Activated CD4-positive, alpha-beta T cell treated with anti-CD3 and anti-CD28 coated beads, Interleukin-2, amount 50 U/mL, for 48 hours (primary cell): ENCODE data around the gene ESRRB.

Source experiments
- DNase-seq, 2 experiments: peaks; one replicate each; pipeline ENCODE4 v3.0.0-alpha.2; 2020

The ESRRB gene

DNA sequence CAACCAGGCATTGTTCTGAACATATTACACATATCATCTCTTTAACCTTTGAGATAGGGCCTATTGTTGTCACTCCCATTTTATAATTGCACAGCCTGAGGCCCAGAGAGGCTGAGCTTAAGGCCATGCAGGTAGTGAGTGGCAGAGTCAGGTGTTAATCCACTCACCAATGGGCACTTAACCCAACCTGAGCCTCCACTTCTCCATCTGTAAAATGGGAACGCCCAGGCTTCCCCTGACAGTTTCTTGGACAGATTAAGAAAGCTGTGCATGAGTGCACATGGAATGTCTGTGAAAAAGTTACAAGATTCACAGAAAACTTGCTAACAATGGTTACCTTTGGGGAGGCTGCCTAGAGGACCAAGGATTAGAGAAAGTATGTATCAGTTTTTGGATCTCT is 32.9 kb downstream of the ESRRB start:
- DNase-seq, result no peak

- DNase-seq, result no peak
Observed at GRCh38 chr14:76412501-76412900, 36.6 kb downstream of the ESRRB start.

GRCh38 chr14:76413106-76413961 is 37.4 kb downstream of the ESRRB start:
- DNase-seq, result no peak

- DNase-seq, result no peak
Observed at GRCh38 chr14:76413962-76414600, 38.1 kb downstream of the ESRRB start.

GRCh38 chr14:76419399-76419798 is 43.5 kb downstream of the ESRRB start:
- DNase-seq, result no peak

GRCh38 chr14:76420827-76421226 is 44.9 kb downstream of the ESRRB start:
- no peak for DNase-seq

DNA sequence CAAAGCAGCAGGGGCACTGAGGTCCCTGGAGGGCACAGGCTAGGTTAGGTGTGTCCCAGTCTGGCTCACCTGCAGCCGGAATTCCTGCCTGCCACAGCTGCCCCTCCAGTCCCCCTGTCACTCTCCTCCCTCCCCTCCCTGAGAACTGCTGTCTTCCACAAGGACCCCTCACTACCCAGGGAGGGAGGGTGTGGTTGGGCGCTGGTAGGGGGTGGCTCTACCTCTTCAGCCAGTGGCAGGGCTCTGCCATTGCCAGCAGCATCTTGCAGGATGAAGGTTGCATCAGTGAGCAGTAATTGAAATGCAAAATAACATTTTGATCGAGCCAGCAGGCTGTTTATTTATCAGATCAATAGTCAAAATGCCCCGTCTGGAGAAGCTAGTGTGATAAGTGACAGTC is 45.7 kb downstream of the ESRRB start:
- DNase-seq, result no peak

- DNase-seq, result no peak
Observed at GRCh38 chr14:76422662-76423061, 46.7 kb downstream of the ESRRB start.

GRCh38 chr14:76423534-76423933 is 47.6 kb downstream of the ESRRB start:
- no peak for DNase-seq

- no peak for DNase-seq
Observed at GRCh38 chr14:76424359-76424758, 48.4 kb downstream of the ESRRB start.

DNA sequence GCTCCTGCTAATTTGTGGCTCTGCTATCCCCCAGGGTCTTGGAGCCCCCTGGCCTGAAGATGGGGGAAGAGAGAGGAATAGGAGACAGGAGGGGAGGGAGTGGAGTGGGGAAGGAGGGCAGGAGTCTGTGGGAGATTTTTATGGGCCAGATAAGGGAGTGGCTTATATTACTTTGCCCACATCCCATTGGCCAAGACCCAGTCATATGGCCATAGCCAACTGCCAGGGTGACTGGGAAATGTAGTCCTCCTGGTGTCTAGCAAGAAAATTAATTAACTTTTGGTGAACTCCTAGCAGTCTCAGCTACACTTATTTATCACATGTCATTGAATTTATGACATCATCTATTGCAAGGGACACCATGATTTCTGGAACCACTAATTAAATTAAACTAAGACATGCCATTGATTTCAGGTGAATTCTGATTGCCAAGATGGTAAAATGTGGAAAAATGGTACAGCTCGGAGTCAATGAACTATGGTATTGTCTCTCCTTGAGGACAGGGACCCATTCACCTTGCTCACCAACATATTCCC is 50.3 kb downstream of the ESRRB start:
- DNase-seq, result no peak

- no peak for DNase-seq
Observed at GRCh38 chr14:76428611-76429010, 52.7 kb downstream of the ESRRB start.

DNA sequence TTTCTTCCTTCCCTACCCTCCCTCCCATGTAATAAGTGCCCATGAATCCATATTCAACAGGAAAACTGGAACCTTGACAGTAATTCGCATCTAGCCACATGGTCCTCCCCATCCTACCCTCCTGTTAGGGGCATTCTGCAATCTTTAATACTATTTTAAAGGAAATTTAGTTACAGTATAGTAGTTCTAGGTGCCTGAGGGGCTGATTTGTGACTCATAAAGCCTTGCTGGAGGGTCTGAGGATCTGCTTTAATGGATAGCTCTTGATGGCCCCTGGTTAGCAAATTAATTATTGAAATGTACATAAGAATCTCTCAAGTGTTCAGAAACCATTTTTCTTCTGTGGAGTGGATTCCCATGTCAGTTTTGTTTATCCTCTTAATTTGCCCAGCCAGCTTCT is 54.1 kb downstream of the ESRRB start:
- DNase-seq, result no peak

DNA sequence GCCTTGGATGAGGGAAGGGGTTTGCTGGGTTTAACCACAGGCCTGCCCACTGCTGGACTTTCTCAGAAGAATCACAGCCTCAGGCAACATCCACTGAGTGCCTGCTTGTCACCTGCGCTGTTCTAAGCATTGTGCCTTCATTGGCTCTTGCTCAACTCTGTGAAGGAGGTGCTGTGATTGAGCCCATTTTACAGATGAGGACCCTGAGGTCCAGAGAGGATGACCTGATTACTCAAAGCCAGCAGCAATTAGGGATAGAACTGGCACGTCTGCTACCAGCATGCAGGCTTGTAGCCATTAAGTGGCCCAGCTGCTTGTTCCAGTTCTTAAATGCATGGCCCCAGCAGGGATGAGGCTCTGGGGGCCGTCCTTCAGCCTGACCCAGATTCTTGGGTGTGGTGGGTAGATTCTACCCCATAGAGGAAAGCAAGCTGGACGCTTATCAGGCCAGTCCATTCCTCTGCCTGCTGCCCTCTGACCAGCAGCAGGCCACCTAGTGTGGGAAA is 54.6 kb downstream of the ESRRB start:
- DNase-seq, result no peak

DNA sequence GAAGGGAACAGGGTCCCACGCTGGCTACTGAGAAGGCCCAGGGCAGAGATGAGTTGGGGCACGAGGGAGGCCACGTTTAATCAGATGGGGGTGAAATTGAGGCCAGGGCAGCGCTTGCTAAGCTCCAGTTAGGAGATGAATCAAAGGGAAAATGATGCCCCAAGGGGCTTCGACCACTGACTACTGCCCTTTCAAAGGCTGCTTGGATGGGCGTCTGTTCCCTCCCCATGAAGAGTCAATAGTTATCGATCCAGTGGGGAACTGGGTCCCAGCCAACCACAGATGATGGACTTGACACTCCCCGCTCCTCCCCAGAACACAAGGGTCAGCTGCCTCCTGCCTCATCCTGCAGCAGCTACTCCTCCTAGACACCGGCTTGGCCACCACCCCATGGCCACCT is 55.6 kb downstream of the ESRRB start:
- no peak for DNase-seq

DNA sequence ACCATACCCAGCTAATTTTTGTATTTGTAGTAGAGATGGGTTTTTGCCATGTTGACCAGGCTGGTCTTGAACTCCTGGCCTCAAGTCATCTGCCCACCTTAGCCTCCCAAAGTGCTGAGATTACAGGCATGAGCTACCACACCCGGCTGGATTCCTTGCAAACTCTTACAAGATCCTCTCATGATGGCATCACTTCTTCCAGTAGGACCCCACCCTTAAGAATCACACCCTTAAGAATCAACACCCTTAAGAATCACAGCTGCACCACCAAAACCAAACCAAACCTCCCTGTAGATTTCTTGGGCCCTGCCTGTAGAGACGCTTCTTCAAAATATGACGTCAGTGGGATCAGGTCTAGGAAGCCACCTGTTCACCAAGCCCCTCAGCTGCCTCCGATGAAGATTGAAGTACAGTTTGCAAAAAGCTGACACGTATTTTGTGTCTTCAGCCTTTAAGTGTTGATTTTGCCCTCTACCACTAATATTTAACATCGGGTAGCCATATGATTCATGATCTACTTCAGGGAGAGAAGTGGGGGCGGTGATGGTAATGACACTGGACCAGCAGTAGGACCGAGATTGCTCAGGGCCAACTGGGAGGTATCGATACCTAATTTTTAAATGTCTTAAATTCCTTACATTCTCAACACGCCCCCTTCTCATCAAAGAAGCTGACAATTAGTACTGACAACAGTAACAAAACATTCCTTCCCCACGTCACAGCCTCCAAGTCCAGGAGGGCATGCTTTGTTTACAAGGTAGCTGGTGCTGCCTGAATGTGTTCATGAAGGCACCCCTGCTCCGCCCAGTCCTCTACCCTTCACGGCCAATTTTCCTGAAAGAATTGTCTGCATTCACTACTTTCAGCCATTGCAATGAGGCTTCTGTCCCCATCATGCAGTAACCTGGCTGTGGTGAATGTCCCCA is 57.2 kb downstream of the ESRRB start:
- DNase-seq, result no peak

- DNase-seq, result no peak
Observed at GRCh38 chr14:76434220-76434619, 58.3 kb downstream of the ESRRB start.

DNA sequence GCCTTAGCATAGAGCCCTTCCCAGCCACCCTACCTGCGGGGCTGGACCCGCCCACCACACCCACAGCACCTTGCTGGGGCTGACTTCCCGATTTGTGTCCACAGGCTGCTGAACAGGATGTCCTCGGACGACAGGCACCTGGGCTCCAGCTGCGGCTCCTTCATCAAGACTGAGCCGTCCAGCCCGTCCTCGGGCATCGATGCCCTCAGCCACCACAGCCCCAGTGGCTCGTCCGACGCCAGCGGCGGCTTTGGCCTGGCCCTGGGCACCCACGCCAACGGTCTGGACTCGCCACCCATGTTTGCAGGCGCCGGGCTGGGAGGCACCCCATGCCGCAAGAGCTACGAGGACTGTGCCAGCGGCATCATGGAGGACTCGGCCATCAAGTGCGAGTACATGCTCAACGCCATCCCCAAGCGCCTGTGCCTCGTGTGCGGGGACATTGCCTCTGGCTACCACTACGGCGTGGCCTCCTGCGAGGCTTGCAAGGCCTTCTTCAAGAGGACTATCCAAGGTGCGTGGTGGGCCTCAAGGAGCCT is 63.4 kb downstream of the ESRRB start:
- no peak for DNase-seq

- DNase-seq, result no peak
Observed at GRCh38 chr14:76446486-76446885, 70.5 kb downstream of the ESRRB start.

DNA sequence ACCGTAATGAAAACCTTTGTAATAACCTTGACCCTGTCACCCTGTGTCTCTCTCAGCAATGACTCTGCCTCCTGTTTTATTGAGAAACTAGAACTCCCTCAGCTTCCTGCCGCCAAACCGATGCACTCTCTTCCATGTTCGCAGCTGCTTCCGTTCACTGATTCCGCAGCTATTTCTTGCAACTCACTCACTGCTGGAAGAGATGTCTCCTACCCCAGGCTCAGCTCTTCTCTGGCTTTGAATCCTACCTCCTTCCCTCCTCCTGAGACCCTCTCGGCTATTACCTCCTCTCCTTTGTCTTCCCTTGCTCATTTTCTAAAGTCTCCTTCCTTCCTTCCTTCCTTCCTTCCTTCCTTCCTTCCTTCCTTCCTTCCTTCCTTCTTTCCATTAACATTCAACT is 71.0 kb downstream of the ESRRB start:
- no peak for DNase-seq

GRCh38 chr14:76450476-76450875 is 74.5 kb downstream of the ESRRB start:
- DNase-seq, result no peak

- peak; percentile 16 to 49 for DNase-seq
Observed at GRCh38 chr14:76456200-76456599, 80.3 kb downstream of the ESRRB start.
